DMS79 (cell line): ENCODE measurements around the gene MAP7.

ENCODE experiments used
- DNase-seq: peaks from one replicate; lab custom pipeline; 2025; lab: John Stamatoyannopoulos, UW

MAP7 gene

DNA sequence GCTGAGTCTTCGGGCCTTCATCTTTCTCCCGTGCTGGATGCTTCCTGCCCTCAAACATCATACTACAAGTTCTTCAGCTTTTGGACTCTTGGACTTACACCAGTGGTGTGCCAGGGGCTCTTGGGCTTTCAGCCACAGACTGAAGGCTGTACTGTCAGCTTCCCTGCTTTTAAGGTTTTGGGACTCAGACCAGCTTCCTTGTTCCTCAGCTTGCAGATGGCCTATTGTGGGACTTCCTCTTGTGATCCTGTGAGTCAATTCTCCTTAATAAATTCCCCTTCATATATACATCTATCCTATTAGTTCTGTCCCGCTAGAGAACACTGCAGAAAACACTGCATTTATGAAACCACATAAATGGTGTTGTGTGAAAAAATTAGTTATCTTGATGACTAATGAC, 246.7 kb downstream of the MAP7 start:
- no peak for DNase-seq

DNA sequence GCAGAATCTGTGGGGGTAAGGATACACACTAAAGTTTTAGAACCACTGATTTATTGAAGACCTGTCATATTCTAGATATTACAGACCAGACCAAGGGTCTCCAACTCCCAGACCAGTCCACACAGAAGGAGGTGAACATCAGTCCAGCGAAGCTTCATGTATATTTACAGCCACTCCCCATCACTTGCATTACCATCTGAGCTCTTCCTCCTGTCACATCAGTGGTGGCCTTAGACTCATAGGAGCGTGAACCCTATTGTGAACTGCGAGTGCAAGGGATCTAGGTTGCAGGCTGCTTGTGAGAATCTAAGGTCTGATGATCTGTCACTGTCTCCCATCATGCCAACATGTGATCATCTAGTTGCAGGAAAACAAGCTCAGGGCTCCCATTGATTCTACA, 255.6 kb downstream of the MAP7 start:
- no peak for DNase-seq
